Hepatocyte (in vitro differentiated cells): ENCODE measurements around the gene IL2RA. TPM values are rescaled to one million over a fixed set of nuclear protein-coding genes. Genes with fewer than 3 reads are reported as not detected.

Experiments used
- DNase-seq: peaks from one replicate; pipeline ENCODE4 v3.0.0-alpha.2; 2016; ENCODE audit warnings: low spot score
- H2AFZ ChIP-seq: fragments of 200-600 bp; sonication (generic); 2 replicates; pipeline ENCODE4 v1.6.0; 2016; ENCODE audit warnings: antibody characterized with exemption, mild to moderate bottlenecking
- H3K27ac ChIP-seq: fragments of 200-600 bp; sonication (generic); 2 replicates; pipeline ENCODE4 v1.5.1; 2016; ENCODE audit warnings: mild to moderate bottlenecking
- H3K27me3 ChIP-seq: fragments of 200-600 bp; sonication (generic); 2 replicates; pipeline ENCODE4 v1.6.1; 2016
- H3K36me3 ChIP-seq: fragments of 200-600 bp; sonication (generic); replicated peaks from 2 replicates; pipeline ENCODE4 v1.5.1; 2016; ENCODE audit warnings: low read depth; ENCODE audit not compliant: insufficient read depth
- H3K4me1 ChIP-seq: fragments of 200-600 bp; sonication (generic); 2 replicates; pipeline ENCODE4 v1.5.1; 2016; ENCODE audit warnings: mild to moderate bottlenecking, moderate library complexity; ENCODE audit not compliant: insufficient read depth
- H3K4me2 ChIP-seq: fragments of 200-600 bp; sonication (generic); 2 replicates; pipeline ENCODE4 v1.6.0; 2016
- H3K4me3 ChIP-seq: fragments of 200-600 bp; sonication (generic); 2 replicates; pipeline ENCODE4 v1.5.1; 2016; ENCODE audit warnings: mild to moderate bottlenecking
- H3K79me2 ChIP-seq: fragments of 200-600 bp; sonication (generic); 2 replicates; pipeline ENCODE4 v1.6.0; 2017; ENCODE audit warnings: mild to moderate bottlenecking
- H3K9me2 ChIP-seq: fragments of 200-600 bp; sonication (generic); replicated peaks from 2 replicates; pipeline ENCODE4 v1.6.0; 2017; ENCODE audit warnings: mild to moderate bottlenecking; ENCODE audit not compliant: insufficient read depth
- H3K9me3 ChIP-seq: fragments of 200-600 bp; sonication (generic); 2 replicates; pipeline ENCODE4 v1.5.1; 2016; ENCODE audit warnings: low read depth, mild to moderate bottlenecking
- H4K20me1 ChIP-seq: fragments of 200-600 bp; sonication (generic); 2 replicates; pipeline ENCODE4 v1.6.0; 2016; ENCODE audit warnings: mild to moderate bottlenecking; ENCODE audit not compliant: insufficient read depth, poor library complexity, severe bottlenecking
- CTCF ChIP-seq: fragments of 200-600 bp; sonication (generic); IDR thresholded peaks from 2 replicates; pipeline ENCODE4 v1.5.1; 2016; ENCODE audit warnings: antibody characterized with exemption, mild to moderate bottlenecking; ENCODE audit not compliant: poor library complexity
- EZH2 ChIP-seq: fragments of 200-600 bp; sonication (generic); IDR thresholded peaks from 2 replicates; pipeline ENCODE4 v1.6.1; 2016; ENCODE audit warnings: antibody characterized with exemption, mild to moderate bottlenecking, borderline replicate concordance
- EZH2phosphoT487 ChIP-seq: fragments of 200-600 bp; sonication (generic); IDR thresholded peaks from one replicate; pipeline ENCODE4 v1.6.1; 2018; ENCODE audit warnings: antibody characterized with exemption, mild to moderate bottlenecking, low read depth, moderate library complexity; ENCODE audit not compliant: unreplicated experiment, severe bottlenecking
- WGBS: methylation state at CpG from one replicate; pipeline ENCODE4 v1.1.6; 2016; ENCODE audit warnings: low lambda C conversion rate; ENCODE audit errors: missing lambda C conversion rate; 5-methylcytosine and 5-hydroxymethylcytosine counted together
- polyA plus RNA-seq: library from polyadenylated mRNA; unstranded; fragments of >200 nt; fragmentation: Nextera tagmentation; extraction: Ambion mirVana; gene quantifications from 2 replicates; pipeline ENCODE4 v1.2.1, GENCODE V29; 2016
- total RNA-seq: library from RNA; depleted of rRNA; stranded (reverse); fragments of >200 nt; gene quantifications from 2 replicates; pipeline ENCODE4 v1.2.3, GENCODE V29; 2014

Gene IL2RA
- total and polyA plus RNA-seq, 2 experiments from 2014 or later, result not detected

GRCh38 chr10:6074489-6075301 is 12.5 kb upstream of the IL2RA start:
- Histone ChIP-seq H4K20me1 (no peaks in the 10 kb centered on the region), H3K27ac (no peak overlapping the region), H3K27me3 (peaks cover 10% of the 10 kb centered on the region), H3K4me1 (no peaks in the 10 kb centered on the region), H3K36me3 (no peaks in the 10 kb centered on the region), H2AFZ (no peak overlapping the region), H3K9me3 (no peaks in the 10 kb centered on the region), H3K9me2 (no peaks in the 10 kb centered on the region), H3K4me2 (no peak overlapping the region), H3K79me2 (no peaks in the 10 kb centered on the region), H3K4me3 (no peak overlapping the region)
- DNase-seq, result no peak
- TF ChIP-seq EZH2 (no peak), CTCF (no peak), EZH2phosphoT487 (no peak)
- 67% methylated on average over 17 of the region's 17 CpGs for WGBS

GRCh38 chr10:6072215-6072934 is 10.2 kb upstream of the IL2RA start:
- no peak overlapping the region for H3K27ac ChIP-seq
- TF ChIP-seq EZH2 (no peak), EZH2phosphoT487 (no peak), CTCF (no peak)
- 86% methylated on average over 13 of the region's 13 CpGs for WGBS

GRCh38 chr10:6071181-6072175 is 9.3 kb upstream of the IL2RA start:
- DNase-seq, result no peak
- Histone ChIP-seq H2AFZ (no peak overlapping the region), H3K9me2 (no peaks in the 10 kb centered on the region), H4K20me1 (no peaks in the 10 kb centered on the region), H3K79me2 (no peaks in the 10 kb centered on the region), H3K4me1 (no peaks in the 10 kb centered on the region), H3K4me3 (no peak overlapping the region), H3K9me3 (no peaks in the 10 kb centered on the region), H3K4me2 (no peak overlapping the region), H3K36me3 (no peaks in the 10 kb centered on the region), H3K27ac (no peak overlapping the region), H3K27me3 (peaks cover 5% of the 10 kb centered on the region)
- TF ChIP-seq CTCF, result no peak
- TF ChIP-seq EZH2phosphoT487, result no peak
- no peak for TF ChIP-seq EZH2
- 85% methylated on average over 10 of the region's 10 CpGs for whole genome bisulfite sequencing

More at GRCh38 chr10:6072215-6072934, 10.2 kb upstream of the IL2RA start:
- H3K27me3 ChIP-seq, result peaks cover 10% of the 10 kb centered on the region
- no peaks in the 10 kb centered on the region for H3K9me3 ChIP-seq
- H3K4me2 ChIP-seq, result no peak overlapping the region
- H3K9me2 ChIP-seq, result no peaks in the 10 kb centered on the region
- H2AFZ ChIP-seq, result no peak overlapping the region
- H4K20me1 ChIP-seq, result no peaks in the 10 kb centered on the region
- H3K36me3 ChIP-seq, result no peaks in the 10 kb centered on the region
- no peaks in the 10 kb centered on the region for H3K4me1 ChIP-seq
- no peak for DNase-seq
- no peak overlapping the region for H3K4me3 ChIP-seq
- H3K79me2 ChIP-seq, result no peaks in the 10 kb centered on the region
